Activated CD4-positive, alpha-beta T cell treated with anti-CD3 and anti-CD28 coated beads, Interleukin-2, amount 50 U/mL, for 1 hour (primary cell): ENCODE results near the gene PCDHGA1.
"Not testable (repeated sequence)": the region's sequence is repeated elsewhere in the genome, so short reads cannot be mapped to it uniquely, and the experiment has no call there.

Source experiments
- DNase-seq: peaks from one replicate; pipeline ENCODE4 v3.0.0-alpha.2; 2020

Gene PCDHGA1

GRCh38 chr5:141349917-141350619 lies 19.8 kb downstream of the PCDHGA1 start, which contains the start of gene PCDHGB1:
TSS of gene PCDHGB1 (plus strand) at chr5:141350099. CDS start at chr5:141350261, 162 bp downstream.
- peak; percentile 24 for DNase-seq

DNA sequence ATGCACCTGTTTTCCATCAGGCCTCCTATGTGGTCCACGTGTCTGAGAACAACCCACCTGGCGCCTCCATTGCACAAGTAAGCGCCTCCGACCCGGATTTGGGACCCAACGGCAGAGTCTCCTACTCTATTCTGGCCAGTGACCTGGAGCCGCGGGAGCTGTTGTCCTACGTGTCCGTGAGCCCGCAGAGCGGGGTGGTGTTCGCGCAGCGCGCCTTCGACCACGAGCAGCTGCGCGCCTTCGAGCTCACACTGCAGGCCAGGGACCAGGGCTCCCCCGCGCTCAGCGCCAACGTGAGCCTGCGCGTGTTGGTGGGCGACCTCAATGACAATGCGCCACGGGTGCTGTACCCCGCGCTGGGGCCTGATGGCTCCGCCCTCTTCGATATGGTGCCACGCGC lies 21.3 kb downstream of the PCDHGA1 start:
- no peak for DNase-seq

GRCh38 chr5:141354900-141355469 lies 24.7 kb downstream of the PCDHGA1 start, which contains the start of gene PCDHGA4:
TSS of gene PCDHGA4 (plus strand) at chr5:141355021. CDS start at chr5:141355108, 87 bp downstream.
- no peak for DNase-seq

DNA sequence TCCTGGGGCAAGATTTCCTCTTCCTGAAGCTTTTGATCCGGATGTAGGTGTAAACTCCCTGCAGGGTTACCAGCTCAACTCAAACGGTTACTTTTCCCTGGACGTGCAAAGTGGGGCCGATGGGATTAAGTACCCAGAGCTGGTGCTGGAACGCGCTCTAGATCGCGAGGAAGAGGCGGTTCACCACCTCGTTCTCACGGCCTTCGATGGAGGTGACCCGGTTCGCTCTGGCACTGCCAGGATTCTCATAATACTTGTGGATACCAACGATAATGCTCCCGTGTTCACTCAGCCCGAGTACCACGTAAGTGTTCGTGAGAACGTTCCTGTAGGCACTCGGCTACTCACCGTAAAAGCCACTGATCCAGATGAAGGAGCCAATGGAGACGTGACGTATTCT lies 25.3 kb downstream of the PCDHGA1 start:
- no peak for DNase-seq

- DNase-seq = no peak
These were observed 25.8 kb downstream of the PCDHGA1 start for GRCh38 chr5:141356133-141356532.

DNA sequence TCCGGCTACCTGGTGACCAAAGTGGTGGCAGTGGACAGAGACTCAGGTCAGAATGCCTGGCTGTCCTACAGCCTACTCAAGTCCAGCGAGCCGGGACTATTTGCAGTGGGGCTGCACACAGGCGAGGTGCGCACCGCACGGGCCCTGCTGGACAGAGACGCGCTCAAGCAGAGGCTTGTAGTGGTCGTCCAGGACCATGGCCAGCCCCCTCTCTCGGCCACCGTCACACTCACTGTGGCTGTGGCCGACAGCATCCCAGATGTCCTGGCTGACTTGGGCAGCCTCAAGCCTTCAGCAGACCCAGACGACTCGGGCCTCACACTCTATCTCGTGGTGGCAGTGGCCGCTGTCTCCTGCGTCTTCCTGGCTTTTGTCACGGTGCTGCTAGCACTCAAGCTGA lies 26.6 kb downstream of the PCDHGA1 start:
- DNase-seq = no peak

DNA sequence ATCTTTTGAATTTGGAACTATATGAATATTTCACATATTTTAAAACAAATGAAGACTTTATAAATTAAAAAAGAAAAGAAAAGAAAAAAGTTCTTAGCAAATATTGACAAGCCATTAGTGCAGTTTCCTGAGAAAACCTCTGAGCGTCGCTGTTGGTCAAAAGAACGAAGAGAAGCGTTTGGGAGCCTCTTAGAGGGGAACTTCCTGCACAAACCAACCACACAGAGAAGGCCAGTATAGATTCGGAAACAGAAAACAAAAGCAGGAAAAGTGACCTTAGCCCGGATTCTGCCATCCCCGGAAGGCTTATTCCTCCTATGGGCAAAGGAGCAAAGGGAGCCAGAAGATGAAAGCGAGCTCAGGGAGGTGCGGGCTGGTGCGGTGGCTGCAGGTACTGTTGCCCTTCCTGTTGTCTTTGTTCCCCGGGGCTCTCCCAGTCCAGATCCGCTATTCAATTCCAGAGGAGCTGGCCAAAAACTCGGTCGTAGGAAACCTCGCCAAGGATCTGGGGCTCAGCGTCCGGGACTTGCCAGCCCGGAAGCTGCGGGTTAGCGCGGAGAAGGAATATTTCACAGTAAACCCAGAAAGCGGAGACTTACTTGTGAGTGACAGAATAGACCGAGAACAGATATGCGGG lies 29.6 kb downstream of the PCDHGA1 start, which contains the start of gene PCDHGB2:
PCDHGB2 (plus strand) TSS at position 205 of the 637 bp plus-strand sequence; CDS start at position 347, 142 bp downstream.
- DNase-seq = no peak

GRCh38 chr5:141360685-141361084 lies 30.4 kb downstream of the PCDHGA1 start:
- DNase-seq = no peak

GRCh38 chr5:141362719-141363118 lies 32.4 kb downstream of the PCDHGA1 start:
- no peak for DNase-seq

DNA sequence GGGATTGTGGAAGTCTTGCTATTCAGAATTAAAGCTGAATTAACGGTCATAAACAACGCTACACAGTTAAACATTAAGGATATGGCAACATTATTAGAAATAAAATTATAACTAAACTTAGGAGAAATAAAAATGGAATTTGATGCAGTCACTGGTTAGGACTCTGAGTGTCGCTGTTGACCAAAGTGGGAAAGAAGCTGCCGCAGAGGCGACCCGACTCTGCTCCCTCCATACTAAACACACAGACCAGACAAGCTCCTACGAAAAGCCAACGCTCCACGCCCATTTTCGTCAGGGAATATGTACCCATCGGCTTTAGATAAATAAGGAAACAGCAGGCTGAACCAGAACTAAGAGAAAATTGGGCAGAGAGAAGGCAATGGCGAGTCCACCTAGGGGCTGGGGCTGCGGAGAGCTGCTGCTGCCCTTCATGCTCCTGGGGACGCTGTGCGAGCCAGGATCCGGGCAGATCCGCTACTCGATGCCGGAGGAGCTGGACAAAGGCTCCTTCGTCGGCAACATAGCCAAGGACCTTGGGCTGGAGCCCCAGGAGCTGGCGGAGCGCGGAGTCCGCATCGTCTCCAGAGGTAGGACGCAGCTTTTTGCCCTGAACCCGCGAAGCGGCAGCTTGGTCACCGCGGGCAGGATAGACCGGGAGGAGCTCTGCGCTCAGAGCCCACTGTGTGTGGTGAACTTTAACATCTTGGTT lies 33.8 kb downstream of the PCDHGA1 start, which contains the start of gene PCDHGA5:
PCDHGA5 (plus strand) TSS at position 211 of the 709 bp plus-strand sequence; CDS start at position 380, 169 bp downstream.
- DNase-seq = no peak

DNA sequence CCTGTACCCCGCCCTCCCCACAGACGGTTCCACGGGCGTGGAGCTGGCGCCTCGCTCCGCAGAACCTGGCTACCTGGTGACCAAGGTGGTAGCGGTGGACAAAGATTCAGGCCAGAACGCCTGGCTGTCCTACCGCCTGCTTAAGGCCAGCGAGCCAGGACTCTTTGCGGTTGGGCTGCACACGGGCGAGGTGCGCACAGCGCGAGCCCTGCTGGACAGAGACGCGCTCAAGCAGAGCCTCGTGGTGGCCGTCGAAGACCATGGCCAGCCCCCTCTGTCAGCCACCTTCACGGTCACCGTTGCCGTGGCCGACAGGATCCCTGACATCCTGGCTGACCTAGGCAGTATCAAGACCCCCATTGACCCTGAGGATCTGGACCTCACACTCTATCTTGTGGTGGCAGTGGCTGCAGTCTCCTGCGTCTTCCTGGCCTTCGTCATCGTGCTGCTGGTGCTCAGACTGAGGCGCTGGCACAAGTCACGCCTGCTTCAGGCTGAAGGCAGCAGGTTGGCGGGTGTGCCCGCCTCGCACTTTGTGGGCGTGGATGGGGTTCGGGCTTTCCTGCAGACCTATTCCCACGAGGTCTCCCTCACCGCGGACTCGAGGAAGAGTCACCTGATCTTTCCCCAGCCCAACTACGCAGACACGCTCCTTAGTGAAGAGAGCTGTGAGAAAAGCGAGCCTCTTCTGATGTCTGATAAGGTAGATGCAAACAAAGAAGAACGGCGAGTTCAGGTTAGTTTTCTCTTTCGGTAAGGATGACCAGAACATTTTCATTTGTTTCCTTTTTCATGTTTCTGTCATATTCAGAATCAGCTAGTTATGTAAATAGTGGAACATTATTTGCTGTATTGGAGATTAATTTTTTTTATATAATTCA lies 35.9 kb downstream of the PCDHGA1 start:
- no peak for DNase-seq

- DNase-seq = peak; percentile 36
These were observed 39.9 kb downstream of the PCDHGA1 start, which contains the start of gene PCDHGB3 for GRCh38 chr5:141369994-141370848. TSS of gene PCDHGB3 (plus strand) at chr5:141370242. CDS start at chr5:141370395, 153 bp downstream.

GRCh38 chr5:141371572-141372475 lies 41.5 kb downstream of the PCDHGA1 start:
- DNase-seq = no peak

DNA sequence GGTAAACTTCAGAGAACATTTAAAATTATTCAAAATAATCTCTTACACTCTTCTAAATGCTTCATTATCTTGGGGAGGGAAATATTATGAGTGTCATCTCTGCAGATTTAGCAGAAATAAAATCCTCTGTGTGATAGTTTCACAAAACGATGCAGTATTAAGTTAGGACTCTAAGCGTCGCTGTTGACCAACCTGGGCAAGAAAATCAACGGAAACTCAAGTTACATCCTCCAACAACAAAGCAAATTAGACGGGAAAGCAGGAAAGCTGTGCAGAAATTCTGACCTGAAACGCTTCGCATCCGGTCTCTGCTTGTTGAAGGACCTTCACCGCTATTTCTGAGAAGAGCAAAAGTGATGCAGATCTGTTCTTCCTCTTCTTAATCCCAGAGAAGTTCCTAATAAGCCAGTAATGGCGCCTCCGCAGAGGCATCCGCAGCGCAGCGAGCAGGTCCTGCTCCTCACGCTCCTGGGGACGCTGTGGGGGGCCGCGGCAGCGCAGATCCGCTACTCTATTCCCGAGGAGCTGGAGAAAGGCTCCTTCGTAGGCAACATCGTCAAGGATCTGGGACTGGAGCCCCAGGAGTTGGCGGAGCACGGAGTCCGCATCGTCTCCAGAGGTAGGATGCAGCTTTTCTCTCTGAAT lies 43.5 kb downstream of the PCDHGA1 start, which contains the start of gene PCDHGA6:
PCDHGA6 (plus strand) TSS at position 219 of the 645 bp plus-strand sequence; CDS start at position 412, 193 bp downstream.
- no peak for DNase-seq

DNA sequence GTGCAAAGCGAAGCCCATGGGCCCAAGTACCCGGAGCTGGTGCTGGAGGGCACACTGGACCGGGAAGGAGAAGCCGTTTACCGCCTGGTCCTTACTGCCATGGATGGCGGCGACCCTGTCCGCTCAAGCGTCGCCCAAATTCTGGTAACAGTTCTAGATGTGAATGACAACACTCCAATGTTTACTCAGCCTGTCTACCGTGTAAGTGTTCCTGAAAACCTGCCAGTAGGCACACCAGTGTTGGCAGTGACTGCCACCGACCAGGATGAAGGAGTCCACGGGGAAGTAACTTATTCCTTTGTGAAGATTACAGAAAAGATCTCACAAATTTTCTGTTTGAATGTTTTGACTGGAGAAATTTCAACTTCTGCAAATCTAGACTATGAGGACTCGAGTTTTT lies 44.3 kb downstream of the PCDHGA1 start:
- no peak for DNase-seq

GRCh38 chr5:141375444-141376155 lies 45.3 kb downstream of the PCDHGA1 start:
- DNase-seq = not testable (repeated sequence)

GRCh38 chr5:141382469-141383294 lies 52.4 kb downstream of the PCDHGA1 start, which contains the start of gene PCDHGA7:
TSS of gene PCDHGA7 (plus strand) at chr5:141382742. CDS start at chr5:141382900, 158 bp downstream.
- no peak for DNase-seq
